ENCODE measurements around the gene ATP5F1C.
"Not testable (repeated sequence)": the region's sequence is repeated elsewhere in the genome, so short reads cannot be mapped to it uniquely, and the experiment has no call there.

ATP5F1C gene

DNA sequence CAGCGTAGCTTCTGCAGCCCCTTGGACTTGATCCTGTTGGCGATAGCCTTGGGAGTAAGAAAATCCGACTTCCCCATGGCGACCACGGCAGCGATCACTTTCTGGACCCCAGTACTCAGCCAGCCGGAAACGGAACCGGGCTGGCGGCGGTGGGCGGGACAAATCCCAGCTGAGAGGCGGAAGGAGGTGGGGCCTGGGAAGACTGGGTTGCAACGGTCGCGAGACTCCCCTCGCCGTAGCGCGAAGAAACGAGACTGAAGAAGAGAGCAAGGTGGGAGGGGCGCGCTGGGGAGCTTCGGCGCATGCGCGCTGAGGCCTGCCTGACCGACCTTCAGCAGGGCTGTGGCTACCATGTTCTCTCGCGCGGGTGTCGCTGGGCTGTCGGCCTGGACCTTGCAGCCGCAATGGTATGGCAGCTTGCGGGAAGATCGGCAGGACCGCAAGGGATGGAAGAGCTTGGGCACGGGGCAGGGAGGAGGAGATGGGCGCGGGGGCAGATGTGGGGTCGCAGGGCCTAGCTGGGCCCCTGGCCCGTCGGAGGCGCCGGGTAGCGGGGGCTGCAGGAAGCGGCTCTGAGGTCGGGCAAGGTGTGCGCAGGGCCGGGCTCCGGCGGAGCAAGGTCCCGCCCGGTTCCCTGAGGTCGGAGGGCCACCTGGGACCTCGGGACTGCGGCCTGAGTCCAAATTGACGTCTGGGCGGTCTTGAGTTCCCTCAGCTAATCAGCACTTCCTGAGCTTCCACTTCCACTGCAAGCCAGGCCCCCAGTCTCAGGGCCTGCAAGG lies at the start of gene ATP5F1C, which contains the start of gene KIN:
ATP5F1C (plus strand) TSS at position 321 of the 782 bp plus-strand sequence; CDS start at position 352, 31 bp downstream.
KIN (minus strand) TSS at position 137 of the 782 bp plus-strand sequence; CDS start at position 77, 60 bp downstream.
- Mint-ChIP-seq H3K27me3 (no peaks in the 10 kb centered on the region), H3K4me1 (peaks cover 37% of the 10 kb centered on the region), H3K4me3 (no peak within 1 kb of the TSS), H3K9me3 (no peaks in the 10 kb centered on the region), H3K27ac (no peak within 1 kb of the TSS)
- ATAC-seq (peak; percentile 96), DNase-seq (peak; percentile 97 to 98)

- Mint-ChIP-seq H3K27me3 (no peaks in the 10 kb centered on the region), H3K4me1 (no peaks in the 10 kb centered on the region), H3K27ac (no peak overlapping the region), H3K4me3 (no peak overlapping the region), H3K9me3 (no peaks in the 10 kb centered on the region)
- DNase-seq (no peak), ATAC-seq (no peak)
These were observed 49.2 kb upstream of the ATP5F1C start for GRCh38 chr10:7738536-7739407.

- Mint-ChIP-seq H3K4me3 (no peak overlapping the region), H3K27me3 (no peaks in the 10 kb centered on the region), H3K9me3 (no peaks in the 10 kb centered on the region), H3K4me1 (no peaks in the 10 kb centered on the region), H3K27ac (no peak overlapping the region)
- ATAC-seq, result no peak
- no peak for DNase-seq
These were observed 43.7 kb upstream of the ATP5F1C start for GRCh38 chr10:7744307-7744706.

DNA sequence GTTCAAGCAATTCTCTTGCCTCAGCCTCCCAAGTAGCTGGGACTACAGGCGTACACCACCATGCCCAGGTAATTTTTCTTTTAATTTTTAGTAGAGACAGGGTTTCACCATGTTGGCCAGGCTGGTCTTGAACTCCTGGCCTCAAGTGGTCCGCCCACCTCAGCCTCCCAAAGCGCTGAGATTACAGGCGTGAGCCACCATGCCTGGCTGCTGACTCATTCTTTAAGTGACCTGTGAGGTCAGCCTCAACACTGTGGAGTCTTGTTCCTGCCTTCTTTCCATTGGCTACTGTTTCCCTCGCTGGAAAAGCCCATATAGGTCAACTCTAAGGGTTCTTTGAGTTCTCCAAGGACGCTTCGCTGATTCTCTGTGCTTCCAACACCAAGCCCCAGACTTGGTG lies 39.3 kb upstream of the ATP5F1C start:
- not testable (repeated sequence) for H3K4me1 Mint-ChIP-seq, H3K9me3 Mint-ChIP-seq, DNase-seq, H3K27me3 Mint-ChIP-seq, H3K27ac Mint-ChIP-seq, ATAC-seq, H3K4me3 Mint-ChIP-seq

GRCh38 chr10:7750222-7750621 lies 37.8 kb upstream of the ATP5F1C start:
- Mint-ChIP-seq H3K4me3 (no peak overlapping the region), H3K27ac (no peak overlapping the region), H3K4me1 (no peaks in the 10 kb centered on the region), H3K27me3 (no peaks in the 10 kb centered on the region), H3K9me3 (no peaks in the 10 kb centered on the region)
- no peak for DNase-seq
- no peak for ATAC-seq

DNA sequence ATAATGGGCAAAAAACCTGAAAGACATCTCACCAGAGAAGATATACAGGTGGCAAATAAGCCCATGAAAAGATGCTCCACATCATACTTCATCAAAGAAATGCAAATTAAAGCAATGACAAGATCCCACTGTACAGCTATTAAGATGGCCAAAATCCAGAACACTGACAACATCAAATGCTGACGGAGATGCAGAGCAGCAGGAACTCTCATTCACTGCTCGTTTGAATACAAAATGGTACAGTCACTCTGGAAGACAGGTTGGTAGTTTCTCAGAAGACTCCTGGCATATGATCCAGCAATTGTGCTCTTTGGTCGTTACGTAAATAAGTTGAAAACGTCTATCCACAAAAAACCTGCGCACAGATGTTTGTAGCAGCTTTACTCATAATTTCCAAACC lies 35.7 kb upstream of the ATP5F1C start:
- Mint-ChIP-seq H3K9me3 (no peaks in the 10 kb centered on the region), H3K27ac (no peak overlapping the region), H3K4me3 (no peak overlapping the region), H3K4me1 (no peaks in the 10 kb centered on the region), H3K27me3 (no peaks in the 10 kb centered on the region)
- ATAC-seq (no peak), DNase-seq (no peak)

GRCh38 chr10:7755103-7755502 lies 32.9 kb upstream of the ATP5F1C start:
- ATAC-seq, result no peak
- no peak overlapping the region for H3K27ac Mint-ChIP-seq
- H3K4me3 Mint-ChIP-seq, result no peak overlapping the region
- no peaks in the 10 kb centered on the region for H3K27me3 Mint-ChIP-seq
- DNase-seq, result no peak
- no peaks in the 10 kb centered on the region for H3K4me1 Mint-ChIP-seq
- H3K9me3 Mint-ChIP-seq, result no peaks in the 10 kb centered on the region

DNA sequence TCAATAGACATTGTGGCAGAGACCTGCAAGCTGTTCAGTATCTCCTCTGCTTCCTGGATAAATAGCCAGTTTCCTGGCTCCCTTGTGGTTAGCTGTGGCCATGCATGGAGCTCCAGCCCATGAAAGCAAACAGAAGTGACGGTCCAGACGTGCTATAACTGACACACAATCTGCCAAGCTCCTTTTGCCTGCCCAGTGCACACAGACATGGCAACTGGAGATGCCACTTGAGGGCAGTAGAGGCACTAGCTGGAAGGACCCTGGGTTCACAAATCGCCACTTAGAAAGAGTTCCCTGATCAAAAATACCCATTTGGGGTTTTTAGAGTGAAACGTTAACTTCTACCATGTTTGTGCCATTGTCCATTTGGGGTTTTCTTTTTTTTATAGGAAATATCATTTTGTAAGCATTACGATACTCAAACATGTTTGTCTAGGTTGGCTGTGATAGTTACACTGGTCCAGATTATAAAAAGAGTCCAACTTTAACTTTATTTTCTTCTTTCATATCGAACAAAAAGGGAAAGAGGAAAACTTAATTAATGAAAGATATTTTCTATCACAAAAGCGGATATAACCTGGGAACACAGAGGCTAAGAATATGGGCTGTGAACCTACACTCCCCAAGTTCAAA lies 31.5 kb upstream of the ATP5F1C start:
- Mint-ChIP-seq H3K4me1 (no peaks in the 10 kb centered on the region), H3K9me3 (no peaks in the 10 kb centered on the region), H3K4me3 (no peak overlapping the region), H3K27me3 (no peaks in the 10 kb centered on the region), H3K27ac (no peak overlapping the region)
- DNase-seq, result peak; percentile 5 to 16
- peak; percentile 53 for ATAC-seq

DNA sequence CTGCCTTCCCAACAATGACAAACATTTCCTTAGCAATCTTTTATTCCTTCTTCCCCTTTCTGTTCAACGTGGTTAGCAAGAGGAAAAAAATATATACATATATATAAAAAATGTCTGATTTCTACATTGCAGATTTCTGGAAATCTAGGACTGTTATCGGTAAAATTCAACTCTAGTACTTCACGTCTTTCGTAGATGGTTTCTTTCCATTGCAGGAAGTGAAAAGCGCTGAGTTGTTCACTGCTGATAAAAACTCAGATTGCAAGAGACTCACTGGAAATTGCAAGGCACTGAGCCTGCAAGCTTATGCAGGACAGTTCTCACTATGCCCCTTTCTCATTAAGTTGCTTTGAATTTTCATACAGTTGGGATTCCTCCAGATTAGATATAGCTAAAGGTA lies 24.0 kb upstream of the ATP5F1C start:
- Mint-ChIP-seq H3K27ac (no peak overlapping the region), H3K9me3 (no peaks in the 10 kb centered on the region), H3K4me1 (no peaks in the 10 kb centered on the region), H3K4me3 (no peak overlapping the region), H3K27me3 (no peaks in the 10 kb centered on the region)
- no peak for DNase-seq
- no peak for ATAC-seq

- H3K27ac Mint-ChIP-seq, result no peak overlapping the region
- DNase-seq (no peak), ATAC-seq (no peak)
- H3K4me3 Mint-ChIP-seq, result no peak overlapping the region
- no peaks in the 10 kb centered on the region for H3K27me3 Mint-ChIP-seq
- no peaks in the 10 kb centered on the region for H3K9me3 Mint-ChIP-seq
- H3K4me1 Mint-ChIP-seq, result no peaks in the 10 kb centered on the region
These were observed 21.7 kb upstream of the ATP5F1C start for GRCh38 chr10:7766241-7766640.

DNA sequence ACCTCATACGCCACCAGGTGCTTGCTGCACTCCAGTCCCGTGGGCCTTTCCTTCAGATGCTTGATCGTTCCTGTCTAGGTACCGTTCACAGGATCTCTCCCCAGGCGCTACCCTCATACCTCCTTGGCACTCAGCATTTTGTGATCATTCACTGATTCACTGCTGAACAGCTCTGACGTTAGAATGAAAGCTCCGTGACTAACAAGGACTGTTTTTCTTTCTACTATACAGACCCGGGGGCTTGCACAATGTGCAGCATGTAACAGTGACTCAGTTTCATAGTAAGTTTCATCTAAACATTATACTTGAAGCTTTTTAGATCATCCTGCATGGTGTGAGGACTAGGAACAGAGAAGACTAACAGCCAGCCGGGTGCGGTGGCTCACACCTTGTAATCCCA lies 20.8 kb upstream of the ATP5F1C start:
- no peak for ATAC-seq
- Mint-ChIP-seq H3K9me3 (no peaks in the 10 kb centered on the region), H3K27me3 (no peaks in the 10 kb centered on the region), H3K27ac (no peak overlapping the region), H3K4me3 (no peak overlapping the region), H3K4me1 (no peaks in the 10 kb centered on the region)
- no peak for DNase-seq

GRCh38 chr10:7768417-7768816 lies 19.6 kb upstream of the ATP5F1C start:
- Mint-ChIP-seq H3K27me3 (no peaks in the 10 kb centered on the region), H3K4me1 (no peaks in the 10 kb centered on the region), H3K4me3 (no peak overlapping the region), H3K27ac (no peak overlapping the region), H3K9me3 (no peaks in the 10 kb centered on the region)
- DNase-seq (no peak), ATAC-seq (no peak)

DNA sequence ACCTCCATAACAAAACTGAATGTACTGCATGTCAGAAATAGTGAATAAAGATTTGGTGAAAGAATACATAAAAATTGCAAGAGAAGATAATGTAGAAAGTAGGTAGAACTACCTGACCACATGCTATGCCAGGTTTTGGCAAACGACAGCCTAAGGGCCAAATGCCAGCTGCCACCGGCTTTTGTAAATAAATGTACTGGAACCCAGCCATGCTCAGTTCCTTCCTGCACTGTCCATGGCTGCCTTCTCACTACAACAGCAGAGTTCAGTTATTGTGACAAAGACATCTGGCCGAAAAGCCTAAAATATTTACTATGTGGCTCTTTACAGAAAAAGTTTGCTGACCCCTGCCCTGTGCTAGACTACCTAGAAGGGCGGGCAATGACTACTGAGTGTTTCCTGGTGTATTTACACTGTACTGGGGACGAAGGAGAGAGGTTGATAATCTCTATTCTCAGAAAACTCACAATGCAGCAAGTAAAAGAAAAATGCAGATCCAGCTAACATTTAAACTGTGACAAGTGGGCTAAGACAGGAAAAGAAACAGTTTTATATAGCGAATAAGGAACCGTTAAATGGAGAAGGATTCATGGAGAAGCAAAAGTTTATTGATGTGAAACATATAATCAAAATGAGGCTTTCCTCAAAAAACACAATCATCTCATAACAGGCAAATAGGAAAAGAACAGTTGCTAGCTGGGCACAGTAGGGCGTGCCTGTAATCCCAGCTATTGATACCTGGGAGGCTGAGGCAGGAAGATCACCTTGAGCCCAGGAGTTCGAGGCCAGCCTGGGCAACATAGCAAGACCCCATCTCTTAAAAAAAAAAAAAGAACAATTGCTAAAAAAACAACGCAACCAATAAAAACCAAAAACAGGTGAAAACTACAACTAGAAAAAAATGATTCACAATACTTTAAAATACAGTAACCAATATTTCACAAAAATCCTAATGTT lies 13.9 kb upstream of the ATP5F1C start:
- H3K4me3 Mint-ChIP-seq, result no peak overlapping the region
- H3K9me3 Mint-ChIP-seq, result no peaks in the 10 kb centered on the region
- H3K4me1 Mint-ChIP-seq, result no peaks in the 10 kb centered on the region
- ATAC-seq (no peak), DNase-seq (no peak)
- no peaks in the 10 kb centered on the region for H3K27me3 Mint-ChIP-seq
- peak overlapping the region in 1 of 2 donors; percentile 86 for H3K27ac Mint-ChIP-seq

- no peaks in the 10 kb centered on the region for H3K27me3 Mint-ChIP-seq
- H3K4me1 Mint-ChIP-seq, result peaks cover 6% of the 10 kb centered on the region
- ATAC-seq (no peak), DNase-seq (no peak)
- H3K9me3 Mint-ChIP-seq, result no peaks in the 10 kb centered on the region
- H3K4me3 Mint-ChIP-seq, result no peak overlapping the region
- H3K27ac Mint-ChIP-seq, result no peak overlapping the region
These were observed 11.2 kb upstream of the ATP5F1C start for GRCh38 chr10:7776777-7777176.

- H3K27ac Mint-ChIP-seq, H3K9me3 Mint-ChIP-seq, ATAC-seq, DNase-seq, H3K4me3 Mint-ChIP-seq, H3K27me3 Mint-ChIP-seq: not testable (repeated sequence)
- H3K4me1 Mint-ChIP-seq, result peaks cover 12% of the 10 kb centered on the region
These were observed 5.8 kb upstream of the ATP5F1C start for GRCh38 chr10:7782194-7782593.

Measured in stimulated activated naive CD8-positive, alpha-beta T cell treated with anti-CD3 and anti-CD28 coated beads, Interleukin-15, amount 100 ng/mL, for 72 hours (primary cell).